Esophagus squamous epithelium (tissue), 4 donors: ENCODE measurements around the gene FRS3.

Source experiments
- CTCF ChIP-seq, 6 experiments: fragments of 450-650 bp in 4 of 6; fragments of 200-600 bp in 2 of 6; sonication (generic) in 2 of 6; IDR thresholded peaks; one replicate each; pipeline ENCODE4 v1.5.1; 2016 to 2019; ENCODE audit warnings: antibody characterized with exemption in 6 of 6, mild to moderate bottlenecking in 4 of 6, moderate library complexity in 4 of 6
- POLR2A ChIP-seq, 4 donors: fragments of 450-650 bp; IDR thresholded peaks; one replicate each; pipeline ENCODE4 v1.6.1; 2017; ENCODE audit warnings: antibody characterized with exemption in 4 of 4, mild to moderate bottlenecking in 4 of 4, moderate library complexity in 3 of 4

DNA sequence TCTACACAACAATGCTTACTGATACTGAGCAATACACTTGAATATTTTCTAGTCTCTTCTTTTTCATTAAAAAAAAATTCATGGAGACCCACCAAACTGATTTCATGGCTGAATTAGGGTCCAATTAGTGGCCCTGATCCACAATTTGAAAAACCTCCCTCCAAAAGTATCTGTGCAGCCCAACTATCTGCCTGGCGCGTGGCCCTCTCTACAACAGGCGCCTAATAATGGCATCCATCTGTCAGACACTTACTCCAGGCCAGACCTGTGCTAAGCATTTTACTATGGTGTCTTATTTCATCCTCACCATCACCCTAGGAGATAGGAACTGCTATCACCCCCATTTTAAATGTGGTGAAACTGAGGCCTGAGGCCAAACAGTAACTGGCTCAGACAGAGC lies 58.3 kb downstream of the FRS3 start:
- TF ChIP-seq CTCF (IDR thresholded peaks at IDR 0.05) (no peak), POLR2A (IDR thresholded peaks at IDR 0.05) (no peak)
